Epithelial cell of prostate (primary cell): ENCODE results near the gene RASGRP1.

Source experiments
- DNase-seq: peaks from one replicate; pipeline ENCODE4 v3.0.0-alpha.2; 2011; ENCODE audit warnings: low read depth, low spot score
- H3K27ac ChIP-seq: fragments of 450-650 bp; 2 replicates; pipeline ENCODE4 v1.5.1; 2017; ENCODE audit warnings: mild to moderate bottlenecking

Gene RASGRP1

DNA sequence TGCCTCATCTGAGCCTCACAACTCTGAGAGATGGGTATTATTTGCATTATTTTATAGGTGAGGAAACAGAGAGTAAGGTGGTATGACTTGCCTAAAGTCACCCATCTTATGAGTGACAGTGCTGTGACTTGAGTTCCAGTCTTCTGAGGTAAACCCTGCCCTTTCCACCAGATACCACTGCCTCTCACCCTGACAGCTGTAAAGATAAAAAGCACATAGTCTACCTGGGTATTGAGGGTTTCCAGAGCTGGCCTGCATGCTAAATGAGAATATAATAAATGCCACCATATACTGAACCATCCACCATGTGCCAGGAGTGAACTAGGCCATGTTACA lies 25.6 kb downstream of the RASGRP1 start:
- no peak for DNase-seq
- H3K27ac ChIP-seq = no peak overlapping the region

DNA sequence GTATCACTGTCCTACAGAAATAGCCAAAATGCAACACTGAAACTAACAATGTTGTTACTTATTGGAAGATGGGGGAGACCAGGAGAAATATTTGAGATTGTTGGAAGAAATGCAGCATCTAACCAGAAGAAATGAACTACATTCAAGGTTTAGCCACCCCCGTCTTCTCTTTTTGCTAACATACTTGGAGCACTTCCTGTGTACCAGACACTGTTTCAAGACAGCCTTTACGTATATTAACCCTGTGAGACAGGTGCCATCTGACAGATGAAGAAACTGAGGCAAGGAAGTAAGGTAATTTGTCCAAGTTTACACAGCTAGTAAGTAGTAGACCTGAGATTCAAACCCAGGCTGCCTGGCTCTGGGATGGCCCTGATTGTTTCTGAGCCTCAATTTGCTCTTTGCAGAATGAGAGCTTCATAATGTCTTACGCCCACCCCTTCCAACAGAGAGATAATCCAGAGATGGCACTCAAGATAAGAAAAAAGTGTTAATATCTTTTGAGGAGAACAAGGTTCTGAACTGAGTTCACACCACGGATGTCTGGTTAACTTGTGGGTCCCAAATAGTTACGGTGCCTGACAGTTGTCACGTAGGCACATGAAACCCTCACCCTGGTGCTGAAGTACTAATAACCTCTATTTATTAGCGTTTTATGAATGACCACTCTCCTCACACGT lies 26.1 kb downstream of the RASGRP1 start:
- no peak overlapping the region for H3K27ac ChIP-seq

GRCh38 chr15:38536201-38536676 lies 28.4 kb downstream of the RASGRP1 start:
- H3K27ac ChIP-seq = no peak overlapping the region
- no peak for DNase-seq

More for the DNA sequence above, 26.1 kb downstream of the RASGRP1 start:
- DNase-seq = no peak

DNA sequence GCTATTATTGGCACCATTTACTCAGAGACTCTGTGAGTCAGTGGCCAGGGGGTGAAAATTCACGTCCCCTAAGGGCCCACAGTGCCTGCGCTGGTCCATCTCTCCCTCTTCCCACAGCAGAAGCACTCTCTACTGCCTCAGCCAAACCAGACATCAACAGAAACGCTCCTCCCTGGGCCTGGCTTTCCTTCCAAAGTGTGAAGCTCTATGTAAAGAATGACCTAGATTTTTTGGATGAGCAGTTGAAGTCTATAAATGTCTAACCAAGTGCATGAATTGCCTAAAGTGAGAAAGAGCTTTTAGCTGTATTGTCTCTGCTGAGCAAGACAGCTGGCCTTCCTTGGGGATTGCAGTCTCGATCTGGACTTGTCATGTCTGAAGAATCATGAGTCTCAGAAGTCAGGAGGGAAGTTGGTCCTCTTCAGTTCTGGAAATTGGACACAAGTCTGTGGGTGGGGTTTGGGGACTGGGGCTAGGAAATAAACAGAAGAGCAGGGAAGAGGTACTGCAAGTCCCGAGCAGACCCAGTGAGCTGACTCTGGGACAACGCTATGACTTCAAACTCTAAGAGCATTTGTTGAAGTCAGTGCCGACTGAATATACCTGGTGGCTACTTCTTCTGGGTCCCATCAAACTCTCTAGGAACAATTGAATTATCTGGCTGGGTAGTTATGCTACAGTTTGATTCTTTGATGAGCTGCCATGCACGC lies 29.0 kb downstream of the RASGRP1 start:
- H3K27ac ChIP-seq = no peak overlapping the region
- DNase-seq = no peak

GRCh38 chr15:38534691-38535090 lies 29.9 kb downstream of the RASGRP1 start:
- no peak overlapping the region for H3K27ac ChIP-seq
- no peak for DNase-seq

GRCh38 chr15:38533926-38534325 lies 30.7 kb downstream of the RASGRP1 start:
- H3K27ac ChIP-seq = no peak overlapping the region
- DNase-seq = no peak

- DNase-seq = no peak
- H3K27ac ChIP-seq = no peak overlapping the region
These were observed 31.1 kb downstream of the RASGRP1 start for GRCh38 chr15:38533416-38533915.

GRCh38 chr15:38532728-38533127 lies 31.9 kb downstream of the RASGRP1 start:
- no peak for DNase-seq
- H3K27ac ChIP-seq = no peak overlapping the region

GRCh38 chr15:38531509-38531908 lies 33.1 kb downstream of the RASGRP1 start:
- no peak overlapping the region for H3K27ac ChIP-seq
- peak; percentile 31 for DNase-seq

DNA sequence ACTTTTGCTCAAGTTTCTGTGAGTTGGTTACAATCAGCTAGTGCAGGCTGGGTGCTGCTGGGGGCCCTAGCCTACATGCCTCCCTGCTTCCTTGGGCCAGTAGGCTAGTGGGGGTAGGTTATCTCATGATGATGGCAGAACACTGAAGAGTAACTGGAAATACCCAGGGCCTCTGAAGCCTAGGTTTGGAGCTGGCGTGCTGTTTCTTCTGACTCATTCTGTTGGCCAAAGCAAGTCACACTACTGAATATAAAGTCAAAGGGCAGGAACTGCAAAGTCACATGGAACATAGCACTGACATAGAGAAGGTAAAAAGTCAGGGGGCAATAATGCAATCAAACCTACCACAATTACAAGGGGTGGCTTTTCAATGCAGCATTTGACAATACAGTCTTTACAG lies 34.5 kb downstream of the RASGRP1 start:
- no peak for DNase-seq
- no peak overlapping the region for H3K27ac ChIP-seq

DNA sequence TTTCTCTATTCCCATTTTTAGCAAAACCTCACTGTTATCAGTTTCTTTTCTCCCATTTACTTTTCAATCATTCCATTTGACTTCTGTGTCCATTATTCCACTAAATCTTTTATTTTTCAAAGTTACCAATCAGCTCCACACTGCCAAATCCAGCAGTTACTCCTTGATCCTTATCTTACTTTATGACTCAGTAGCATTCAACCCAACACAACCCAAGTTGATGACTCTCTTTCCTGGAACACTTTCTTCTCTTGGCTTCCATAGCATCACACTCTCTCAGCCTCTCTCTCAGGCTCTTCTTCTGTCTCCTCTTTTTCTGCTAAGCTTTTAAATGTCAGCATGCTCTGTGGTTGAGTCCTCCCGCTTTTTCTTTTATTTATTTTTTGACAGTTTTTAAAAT lies 36.3 kb downstream of the RASGRP1 start:
- H3K27ac ChIP-seq = no peak overlapping the region
- DNase-seq = peak; percentile 6

- no peak overlapping the region for H3K27ac ChIP-seq
- no peak for DNase-seq
These were observed 38.5 kb downstream of the RASGRP1 start for GRCh38 chr15:38526158-38526557.

DNA sequence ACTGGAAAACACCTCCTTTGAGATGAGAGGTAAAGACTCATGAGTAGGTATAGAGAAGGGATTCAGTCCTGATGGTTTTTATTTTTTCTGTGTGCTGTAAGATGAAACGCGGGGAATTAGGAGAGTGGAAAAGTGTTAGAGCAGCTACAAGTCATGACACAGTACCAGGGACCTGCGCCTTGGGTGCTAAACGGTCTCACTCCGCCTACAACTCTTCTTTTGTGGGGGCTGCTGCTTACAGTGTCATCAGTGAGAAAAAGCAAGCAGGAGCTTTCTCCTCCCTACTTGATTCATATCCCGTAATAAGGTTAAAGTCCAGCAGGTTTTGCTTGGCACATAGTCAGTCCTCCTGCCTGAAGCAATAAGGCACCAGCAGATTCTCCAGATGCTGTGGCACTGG lies 39.1 kb downstream of the RASGRP1 start:
- no peak overlapping the region for H3K27ac ChIP-seq
- DNase-seq = no peak

- DNase-seq = no peak
- no peak overlapping the region for H3K27ac ChIP-seq
These were observed 40.5 kb downstream of the RASGRP1 start for GRCh38 chr15:38524156-38524555.

DNA sequence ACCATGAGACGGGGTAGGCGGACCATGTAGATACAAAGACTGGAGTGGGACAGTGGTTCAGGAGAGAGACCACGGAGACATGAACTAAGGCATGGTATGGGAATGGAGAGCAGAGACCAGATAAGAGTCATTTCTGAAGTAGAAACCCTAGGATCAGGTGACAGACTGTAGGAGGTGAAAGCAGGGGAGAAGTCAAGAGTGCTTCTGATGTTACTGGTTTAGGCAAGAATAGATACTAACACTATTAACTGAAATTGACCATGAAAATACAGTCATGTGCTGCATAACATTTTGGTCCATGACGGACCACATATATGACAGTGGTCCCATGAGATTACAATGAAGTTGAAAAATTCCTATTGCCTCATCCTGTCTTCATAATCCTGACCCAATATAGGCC lies 41.7 kb downstream of the RASGRP1 start:
- no peak for DNase-seq
- H3K27ac ChIP-seq = no peak overlapping the region

DNA sequence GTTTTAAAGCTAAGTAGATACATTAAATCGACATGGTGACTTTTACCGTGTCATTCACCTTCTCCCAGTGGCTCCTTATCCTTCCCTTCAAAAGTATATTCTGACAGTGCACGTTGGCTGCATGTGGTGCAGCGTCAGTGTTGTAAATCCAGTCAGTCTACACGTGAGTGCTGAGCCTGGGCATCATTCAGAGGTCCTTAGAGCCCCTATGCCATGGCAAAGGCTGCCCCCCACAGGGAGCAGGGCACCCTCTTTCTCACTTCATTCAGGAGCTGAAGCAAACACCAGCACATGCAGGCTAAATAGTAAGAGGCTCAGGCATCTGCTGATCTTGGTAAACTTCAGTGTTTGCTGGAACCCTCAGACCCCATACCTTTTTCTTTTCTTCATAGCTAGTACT lies 43.3 kb downstream of the RASGRP1 start:
- no peak for DNase-seq
- no peak overlapping the region for H3K27ac ChIP-seq

DNA sequence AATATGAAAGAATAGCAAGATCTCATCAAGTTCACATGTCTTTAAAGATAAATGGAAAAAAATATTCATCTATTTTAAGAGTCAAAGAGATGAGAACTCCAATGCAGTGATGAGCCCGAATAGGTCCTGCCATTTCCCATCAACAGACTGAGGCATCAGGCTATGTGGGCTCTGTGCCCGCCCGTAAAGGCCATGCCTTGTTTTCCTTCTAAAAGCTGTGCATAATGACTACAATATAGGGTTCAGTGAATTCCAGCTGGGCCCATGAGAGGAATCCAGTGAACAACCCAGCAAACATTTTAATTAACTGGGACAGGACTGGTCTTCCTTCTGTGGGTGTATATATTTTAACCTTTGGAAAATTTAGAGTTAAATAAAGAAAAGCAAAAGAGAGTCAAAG lies 44.6 kb downstream of the RASGRP1 start:
- DNase-seq = no peak
- no peak overlapping the region for H3K27ac ChIP-seq

DNA sequence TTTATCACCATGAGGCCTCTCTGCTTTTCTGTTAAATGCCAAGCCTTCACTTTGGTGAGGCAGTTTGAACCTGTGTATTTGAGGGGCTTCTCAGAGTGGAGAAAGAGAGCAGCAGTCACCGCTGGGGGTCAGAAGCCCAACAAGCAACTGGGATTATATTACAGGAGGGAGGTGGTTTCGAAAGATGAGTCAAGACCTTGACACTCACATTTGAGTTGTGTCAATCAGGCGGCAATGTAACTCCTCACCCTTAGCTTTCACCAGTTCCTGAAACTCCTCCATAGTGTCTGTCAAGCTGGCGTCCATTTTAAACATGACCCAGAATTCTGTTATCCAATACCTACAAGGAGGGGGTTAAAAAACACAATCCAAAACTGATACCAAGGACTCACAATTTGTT lies 46.5 kb downstream of the RASGRP1 start:
- DNase-seq = no peak
- no peak overlapping the region for H3K27ac ChIP-seq

DNA sequence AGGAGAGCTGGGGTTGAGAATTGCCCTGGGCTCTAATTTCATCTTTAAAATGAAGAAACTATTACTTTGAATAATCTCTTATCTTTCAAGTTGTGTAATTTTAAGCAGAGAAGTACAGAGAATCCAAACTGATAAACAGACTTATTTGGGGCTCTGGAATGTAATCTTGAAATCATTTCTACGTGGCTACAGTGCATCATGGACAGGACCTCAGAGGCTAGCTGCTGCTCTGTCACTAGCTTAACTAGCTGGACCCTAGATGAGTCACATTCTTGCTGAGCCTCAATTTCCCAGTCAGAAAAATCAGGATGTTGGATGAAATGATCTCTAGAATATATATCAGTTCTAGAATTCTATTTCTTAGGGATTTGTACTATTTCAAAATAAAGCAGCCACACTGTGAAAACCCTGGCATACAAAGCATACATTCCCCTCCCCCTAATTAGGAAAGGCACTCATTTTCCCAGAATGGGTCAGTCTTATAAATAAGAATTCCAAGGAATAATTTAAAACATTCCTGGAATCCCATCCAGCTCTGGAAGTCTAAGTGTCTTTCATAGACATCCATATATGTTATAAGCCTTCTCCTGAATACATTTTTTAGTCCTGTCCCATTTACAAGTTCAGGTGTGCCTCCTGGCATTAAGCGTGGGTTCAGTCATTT lies 47.2 kb downstream of the RASGRP1 start:
- H3K27ac ChIP-seq = no peak overlapping the region
- no peak for DNase-seq

GRCh38 chr15:38516626-38517025 lies 48.0 kb downstream of the RASGRP1 start:
- DNase-seq = no peak
- H3K27ac ChIP-seq = no peak overlapping the region

- no peak for DNase-seq
- no peak overlapping the region for H3K27ac ChIP-seq
These were observed 50.0 kb downstream of the RASGRP1 start for GRCh38 chr15:38514601-38515000.
